Activated CD8-positive, alpha-beta T cell treated with anti-CD3 and anti-CD28 coated beads for 36 hours (primary cell): ENCODE measurements around the gene CASQ2. TPM values are rescaled to one million over a fixed set of nuclear protein-coding genes. Genes with fewer than 3 reads are reported as not detected.

Experiments used
- ATAC-seq: fragments of 200-7000 bp; cut with Tn5 transposase; one replicate; pipeline ENCODE4 v1.10.0; 2021; ENCODE audit warnings: mild to moderate bottlenecking, moderate library complexity
- CTCF ChIA-PET: fragments of 350-600 bp; sonication (Branson Sonifier 250); formaldehyde crosslinking; loops from one replicate; lab custom pipeline; 2021; ENCODE audit warnings: antibody characterized with exemption; lab: Charles Lee
- POLR2A ChIA-PET: fragments of 350-600 bp; sonication (Branson Sonifier 250); formaldehyde crosslinking; loops from one replicate; lab custom pipeline; 2021; ENCODE audit warnings: antibody characterized with exemption; lab: Charles Lee
- DNase-seq: peaks from one replicate; pipeline ENCODE4 v3.0.0-alpha.2; 2020
- H3K27ac Mint-ChIP-seq: one replicate; pipeline ENCODE4 v1.8.0; 2021; ENCODE audit warnings: mild to moderate bottlenecking, mixed read lengths
- H3K27me3 Mint-ChIP-seq: one replicate; pipeline ENCODE4 v1.8.0; 2021; ENCODE audit warnings: mixed read lengths
- H3K36me3 Mint-ChIP-seq: one replicate; pipeline ENCODE4 v1.8.0; 2021; ENCODE audit warnings: low read depth, mixed read lengths
- H3K4me1 Mint-ChIP-seq: one replicate; pipeline ENCODE4 v1.8.0; 2021; ENCODE audit warnings: low read depth, mixed read lengths
- H3K4me3 Mint-ChIP-seq: one replicate; pipeline ENCODE4 v1.8.0; 2021; ENCODE audit warnings: mild to moderate bottlenecking, moderate library complexity, mixed read lengths
- H3K9me3 Mint-ChIP-seq: one replicate; pipeline ENCODE4 v1.8.0; 2021; ENCODE audit warnings: mixed read lengths
- CTCF ChIP-seq: fragments of 200-600 bp; IDR thresholded peaks from one replicate; pipeline ENCODE4 v1.8.0; 2022; ENCODE audit warnings: antibody characterized with exemption, mild to moderate bottlenecking
- intact Hi-C: fragments of 100-400 bp; cut with micrococcal nuclease; formaldehyde crosslinking; loops from one replicate; pipeline ENCODE4 v1.10.0; 2022
- total RNA-seq, 2 experiments: library from RNA; stranded (reverse); gene quantifications; one replicate each; pipeline ENCODE4 v1.2.3, GENCODE V29; 2021

CASQ2 gene
- total RNA-seq, 2 experiments from 2014 or later, result not detected

GRCh38 chr1:115705085-115705951 lies 63.2 kb downstream of the CASQ2 start:
- H3K27me3 Mint-ChIP-seq, result peaks cover 11% of the 10 kb centered on the region
- intact Hi-C loops, result loop anchor here (10.0 kb wide), 1 partner anchor 91 kb away; no protein-coding TSS in a partner anchor
- POLR2A ChIA-PET, result no interaction called here

GRCh38 chr1:115702959-115703358 lies 65.6 kb downstream of the CASQ2 start:
- POLR2A ChIA-PET, result interaction anchor here (0.6 kb wide), 2 partner anchors 20 to 187 kb away, joined by 3 to 4 read pairs; no protein-coding TSS in a partner anchor

More at GRCh38 chr1:115705085-115705951, 63.2 kb downstream of the CASQ2 start:
- TF ChIP-seq CTCF, result no peak
- DNase-seq (no peak), ATAC-seq (no peak)
- Mint-ChIP-seq H3K4me1 (no peaks in the 10 kb centered on the region), H3K36me3 (no peaks in the 10 kb centered on the region), H3K27ac (no peak overlapping the region), H3K4me3 (no peak overlapping the region), H3K9me3 (no peaks in the 10 kb centered on the region)
- CTCF ChIA-PET, result interaction anchor here (1.1 to 3.3 kb wide), 11 partner anchors 12 to 117 kb away, joined by 3 to 40 read pairs (median 9); partner anchors contain the start of gene VANGL1

GRCh38 chr1:115701090-115701489 lies 67.4 kb downstream of the CASQ2 start:
- no peak overlapping the region for H3K27ac Mint-ChIP-seq
- no peaks in the 10 kb centered on the region for H3K36me3 Mint-ChIP-seq
- DNase-seq (no peak), ATAC-seq (no peak)
- TF ChIP-seq CTCF, result no peak
- intact Hi-C loops, result loop anchor here (10.0 kb wide), 1 partner anchor 86 kb away; no protein-coding TSS in a partner anchor
- H3K4me3 Mint-ChIP-seq, result no peak overlapping the region
- no peaks in the 10 kb centered on the region for H3K9me3 Mint-ChIP-seq
- H3K4me1 Mint-ChIP-seq, result no peaks in the 10 kb centered on the region
- CTCF ChIA-PET, result interaction anchor here (0.7 kb wide), 1 partner anchor 578 kb away, joined by 3 read pairs; no protein-coding TSS in a partner anchor
- peaks cover 6% of the 10 kb centered on the region for H3K27me3 Mint-ChIP-seq
- POLR2A ChIA-PET, result no interaction called here

More at GRCh38 chr1:115702959-115703358, 65.6 kb downstream of the CASQ2 start:
- CTCF ChIA-PET, result interaction anchor here (1.1 kb wide), 1 partner anchor 107 kb away, joined by 3 read pairs; no protein-coding TSS in a partner anchor
- no peak for TF ChIP-seq CTCF
- Mint-ChIP-seq H3K4me3 (no peak overlapping the region), H3K36me3 (no peaks in the 10 kb centered on the region), H3K27me3 (peaks cover 6% of the 10 kb centered on the region), H3K9me3 (no peaks in the 10 kb centered on the region), H3K4me1 (no peaks in the 10 kb centered on the region), H3K27ac (no peak overlapping the region)
- intact Hi-C loops, result loop anchor here (10.0 kb wide), 1 partner anchor 88 kb away; no protein-coding TSS in a partner anchor
- DNase-seq (no peak), ATAC-seq (no peak)

- ChIA-PET CTCF (no interaction called here), POLR2A (no interaction called here)
- no peak for DNase-seq
- Mint-ChIP-seq H3K27me3 (peaks cover 6% of the 10 kb centered on the region), H3K27ac (no peak overlapping the region), H3K9me3 (no peaks in the 10 kb centered on the region), H3K4me1 (no peaks in the 10 kb centered on the region), H3K4me3 (no peak overlapping the region), H3K36me3 (no peaks in the 10 kb centered on the region)
- no peak for TF ChIP-seq CTCF
- intact Hi-C loops, result no loop called here
- no peak for ATAC-seq
Measured at GRCh38 chr1:115697619-115698018, 70.9 kb downstream of the CASQ2 start.

GRCh38 chr1:115694805-115695204 lies 73.7 kb downstream of the CASQ2 start:
- no peak overlapping the region for H3K4me3 Mint-ChIP-seq
- no peaks in the 10 kb centered on the region for H3K9me3 Mint-ChIP-seq
- no peak for TF ChIP-seq CTCF
- ChIA-PET CTCF (interaction anchor here (6.2 kb wide), 1 partner anchor 12 kb away, joined by 35 read pairs; no protein-coding TSS in a partner anchor), POLR2A (no interaction called here)
- peaks cover 1% of the 10 kb centered on the region for H3K27me3 Mint-ChIP-seq
- intact Hi-C loops, result no loop called here
- no peaks in the 10 kb centered on the region for H3K4me1 Mint-ChIP-seq
- H3K36me3 Mint-ChIP-seq, result no peaks in the 10 kb centered on the region
- DNase-seq (no peak), ATAC-seq (no peak)
- no peak overlapping the region for H3K27ac Mint-ChIP-seq
